Right lobe of liver (tissue), 4 donors: ENCODE results near the gene EIF3J.

Source experiments
- POLR2A ChIP-seq: fragments of 450-650 bp; IDR thresholded peaks from one replicate; pipeline ENCODE4 v1.6.1; 2017; ENCODE audit warnings: antibody characterized with exemption, mild to moderate bottlenecking
- TF ChIP-seq, protein P1 (sequence below), 4 donors: fragments of 200-600 bp in 3 of 4; fragments of 450-650 bp in 1 of 4; IDR thresholded peaks; one replicate each; pipeline versions ENCODE4 v1.5.1 to v1.8.0; 2016 to 2022; ENCODE audit warnings: antibody characterized with exemption in 4 of 4, mild to moderate bottlenecking in 2 of 4
- donor health status: DM: no; HTN: no; CAD: no.
- donor health status: DM: no; HTN: no; CAD: no.
- donor health status: DM: no; HTN: yes; CAD: no.

DNA sequence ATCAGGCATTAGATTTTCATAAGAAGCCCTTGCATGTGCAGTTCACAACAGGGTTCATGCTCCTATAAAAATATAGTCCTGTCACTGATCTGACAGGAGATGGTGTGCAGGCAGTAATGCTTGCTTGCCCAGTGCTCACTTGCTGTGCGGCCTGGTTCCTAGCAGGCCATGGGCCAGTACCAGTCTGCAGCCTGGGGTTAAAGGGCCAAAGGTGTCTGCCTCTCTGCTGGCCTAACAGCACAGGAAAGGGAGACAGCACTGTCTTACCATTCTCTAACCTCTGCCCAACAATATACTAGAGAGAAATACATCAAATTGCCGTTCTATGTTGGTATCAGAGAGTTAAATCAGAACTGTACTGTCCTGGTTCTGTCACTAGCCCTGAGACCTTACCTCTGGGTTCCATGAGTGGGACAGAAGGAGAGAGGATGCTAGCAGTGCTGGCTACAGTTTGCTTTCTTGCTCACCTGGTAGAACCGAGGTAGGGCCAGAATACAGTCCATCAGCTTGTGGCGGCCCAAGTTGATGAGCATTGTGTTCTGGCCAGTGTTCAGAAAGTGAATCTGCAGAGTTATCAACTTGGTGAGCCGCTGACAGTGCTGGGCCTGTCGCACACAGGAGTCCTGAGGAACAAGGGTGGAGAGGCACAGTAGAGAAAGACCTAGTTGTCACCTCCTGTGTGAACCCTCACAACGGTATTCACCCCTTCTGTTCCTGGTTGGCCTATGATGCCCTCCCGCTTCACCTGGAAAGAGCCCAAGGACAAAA is 28.6 kb downstream of the EIF3J start:
- TF ChIP-seq, protein P1, sequence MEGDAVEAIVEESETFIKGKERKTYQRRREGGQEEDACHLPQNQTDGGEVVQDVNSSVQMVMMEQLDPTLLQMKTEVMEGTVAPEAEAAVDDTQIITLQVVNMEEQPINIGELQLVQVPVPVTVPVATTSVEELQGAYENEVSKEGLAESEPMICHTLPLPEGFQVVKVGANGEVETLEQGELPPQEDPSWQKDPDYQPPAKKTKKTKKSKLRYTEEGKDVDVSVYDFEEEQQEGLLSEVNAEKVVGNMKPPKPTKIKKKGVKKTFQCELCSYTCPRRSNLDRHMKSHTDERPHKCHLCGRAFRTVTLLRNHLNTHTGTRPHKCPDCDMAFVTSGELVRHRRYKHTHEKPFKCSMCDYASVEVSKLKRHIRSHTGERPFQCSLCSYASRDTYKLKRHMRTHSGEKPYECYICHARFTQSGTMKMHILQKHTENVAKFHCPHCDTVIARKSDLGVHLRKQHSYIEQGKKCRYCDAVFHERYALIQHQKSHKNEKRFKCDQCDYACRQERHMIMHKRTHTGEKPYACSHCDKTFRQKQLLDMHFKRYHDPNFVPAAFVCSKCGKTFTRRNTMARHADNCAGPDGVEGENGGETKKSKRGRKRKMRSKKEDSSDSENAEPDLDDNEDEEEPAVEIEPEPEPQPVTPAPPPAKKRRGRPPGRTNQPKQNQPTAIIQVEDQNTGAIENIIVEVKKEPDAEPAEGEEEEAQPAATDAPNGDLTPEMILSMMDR (IDR thresholded peaks at IDR 0.05), result no peak
- no peak for TF ChIP-seq POLR2A
